DND-41 (cell line): ENCODE measurements around the gene ARGFX.

ENCODE experiments used
- CTCF ChIP-seq: IDR thresholded peaks from 2 replicates; pipeline ENCODE4 v1.5.1; 2012; ENCODE audit warnings: borderline replicate concordance, low read length, moderate library complexity, mild to moderate bottlenecking; ENCODE audit not compliant: poor library complexity, severe bottlenecking; ENCODE audit errors: extremely low read depth
- EZH2 ChIP-seq: IDR thresholded peaks from 3 replicates; pipeline ENCODE4 v1.6.1; 2012; ENCODE audit warnings: borderline replicate concordance, low read depth, mild to moderate bottlenecking, moderate library complexity, low read length, inconsistent platforms; ENCODE audit not compliant: severe bottlenecking

GRCh38 chr3:121545574-121546455 is 21.9 kb upstream of the ARGFX start, which contains the start of gene POLQ:
- TF ChIP-seq CTCF (no peak), EZH2 (no peak)
